Sigmoid colon (tissue), 7 donors: ENCODE measurements around the gene BAZ1B. TPM values are rescaled to one million over a fixed set of nuclear protein-coding genes. Genes with fewer than 3 reads are reported as not detected.
"Not testable (repeated sequence)": the region's sequence is repeated elsewhere in the genome, so short reads cannot be mapped to it uniquely, and the experiment has no call there.

Experiments
- DNase-seq: peaks from one replicate; pipeline ENCODE4 v3.0.0-alpha.2; 2019
- H3K27ac ChIP-seq, 4 donors: fragments of 200-600 bp; sonication (generic); one replicate each; pipeline ENCODE4 v1.5.1; 2016 to 2019; ENCODE audit warnings: mild to moderate bottlenecking in 1 of 4
- H3K27me3 ChIP-seq, 3 donors: fragments of 200-600 bp; sonication (generic); one replicate each; pipeline ENCODE4 v1.5.1; 2019; ENCODE audit warnings: mild to moderate bottlenecking in 1 of 3
- H3K36me3 ChIP-seq, 4 donors: fragments of 200-600 bp; sonication (generic); one replicate each; pipeline ENCODE4 v1.5.1; 2016 to 2019
- H3K4me1 ChIP-seq, 4 donors: fragments of 200-600 bp; sonication (generic); one replicate each; pipeline ENCODE4 v1.5.1; 2017 to 2019
- H3K4me3 ChIP-seq, 4 donors: fragments of 200-600 bp; sonication (generic); one replicate each; pipeline ENCODE4 v1.5.1; 2017 to 2019; ENCODE audit warnings: mild to moderate bottlenecking in 2 of 4, moderate library complexity in 1 of 4
- H3K9me3 ChIP-seq, 4 donors: fragments of 200-600 bp in 3 of 4; sonication (generic) in 3 of 4; one replicate each; pipeline versions ENCODE4 v1.5.1 to v1.6.1; 2013 to 2019
- EP300 ChIP-seq, 4 donors: sonication (generic); formaldehyde crosslinking; IDR thresholded peaks; one replicate each; pipeline ENCODE4 v1.6.1; 2017; ENCODE audit warnings: antibody characterized with exemption in 4 of 4
- POLR2A ChIP-seq, 2 donors: fragments of 450-650 bp; IDR thresholded peaks; one replicate each; pipeline ENCODE4 v1.6.1; 2016; ENCODE audit warnings: antibody characterized with exemption in 2 of 2, mild to moderate bottlenecking in 2 of 2, moderate library complexity in 2 of 2
- POLR2AphosphoS5 ChIP-seq, 4 donors: sonication (generic); formaldehyde crosslinking; IDR thresholded peaks; one replicate each; pipeline ENCODE4 v1.6.1; 2017; ENCODE audit warnings: antibody characterized with exemption in 4 of 4
- WGBS, 2 donors: extraction: QIAGEN DNeasy Blood & Tissue Kit; methylation state at CpG; one replicate each; pipeline ENCODE4 v1.1.7; 2013; 5-methylcytosine and 5-hydroxymethylcytosine counted together
- intact Hi-C: fragments of 100-400 bp; cut with DNase I; formaldehyde crosslinking; loops from one replicate; pipeline ENCODE4 v1.15.1; 2023
- polyA plus RNA-seq, 3 donors: library from polyadenylated mRNA; stranded (reverse); fragments of 200-250 nt; gene quantifications; one replicate each; pipeline ENCODE4 v1.2.3, GENCODE V29; 2013
- total RNA-seq, 4 donors: library from RNA; depleted of rRNA; stranded (reverse); fragments of >200 nt; gene quantifications; one replicate each; pipeline ENCODE4 v1.1.0, GENCODE V29; 2016
- TF ChIP-seq, protein P1 (sequence below), 4 experiments: fragments of 450-650 bp in 3 of 4; fragments of 200-600 bp in 1 of 4; IDR thresholded peaks; one replicate each; pipeline ENCODE4 v1.5.1; 2016 to 2019; ENCODE audit warnings: antibody characterized with exemption in 4 of 4, mild to moderate bottlenecking in 3 of 4, moderate library complexity in 2 of 4
- donor health status: healthy with polysubstance abuse.
- donor health status: Bipolar disorder and iron deficiency.
- donor health status: healthy.

The BAZ1B gene
- total and polyA plus RNA-seq, 7 donors, result 13.8 to 67.3 (median 47.2) TPM

DNA sequence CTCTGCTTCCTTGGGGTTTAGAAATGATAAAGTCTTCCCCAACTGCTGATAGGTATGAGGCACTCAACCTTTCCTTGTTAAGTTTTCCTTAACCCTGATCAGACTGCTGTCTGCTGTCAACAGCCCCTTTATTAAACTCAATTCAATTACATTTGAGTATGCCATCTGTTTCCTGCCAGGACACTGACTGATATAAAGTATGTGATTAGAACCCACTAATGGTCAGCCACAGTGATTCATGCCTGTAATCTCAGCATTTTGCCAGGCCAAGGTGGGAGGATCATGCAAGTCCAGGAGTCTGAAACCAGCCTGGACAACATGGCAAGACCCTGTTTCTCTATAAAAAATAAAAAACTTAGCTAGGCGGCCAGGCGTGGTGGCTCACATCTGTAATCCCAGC lies 18.1 kb downstream of the BAZ1B start:
- TF ChIP-seq POLR2A (IDR thresholded peaks at IDR 0.05) (no peak), EP300 (IDR thresholded peaks at IDR 0.05) (no peak), POLR2AphosphoS5 (IDR thresholded peaks at IDR 0.05) (no peak)
- TF ChIP-seq, protein P1, sequence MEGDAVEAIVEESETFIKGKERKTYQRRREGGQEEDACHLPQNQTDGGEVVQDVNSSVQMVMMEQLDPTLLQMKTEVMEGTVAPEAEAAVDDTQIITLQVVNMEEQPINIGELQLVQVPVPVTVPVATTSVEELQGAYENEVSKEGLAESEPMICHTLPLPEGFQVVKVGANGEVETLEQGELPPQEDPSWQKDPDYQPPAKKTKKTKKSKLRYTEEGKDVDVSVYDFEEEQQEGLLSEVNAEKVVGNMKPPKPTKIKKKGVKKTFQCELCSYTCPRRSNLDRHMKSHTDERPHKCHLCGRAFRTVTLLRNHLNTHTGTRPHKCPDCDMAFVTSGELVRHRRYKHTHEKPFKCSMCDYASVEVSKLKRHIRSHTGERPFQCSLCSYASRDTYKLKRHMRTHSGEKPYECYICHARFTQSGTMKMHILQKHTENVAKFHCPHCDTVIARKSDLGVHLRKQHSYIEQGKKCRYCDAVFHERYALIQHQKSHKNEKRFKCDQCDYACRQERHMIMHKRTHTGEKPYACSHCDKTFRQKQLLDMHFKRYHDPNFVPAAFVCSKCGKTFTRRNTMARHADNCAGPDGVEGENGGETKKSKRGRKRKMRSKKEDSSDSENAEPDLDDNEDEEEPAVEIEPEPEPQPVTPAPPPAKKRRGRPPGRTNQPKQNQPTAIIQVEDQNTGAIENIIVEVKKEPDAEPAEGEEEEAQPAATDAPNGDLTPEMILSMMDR (IDR thresholded peaks at IDR 0.05), result no peak
- no peaks in the 10 kb centered on the region for H3K27me3 ChIP-seq
- intact Hi-C loops, result no loop called here
- WGBS, 2 donors, result 97 to 99% methylated on average over 2 of the region's 2 CpGs
- no peak overlapping the region for H3K27ac ChIP-seq
- no peak for DNase-seq
- no peaks in the 10 kb centered on the region for H3K4me1 ChIP-seq
- H3K36me3 ChIP-seq, result peaks cover 36 to 98% (median 68%) of the 10 kb centered on the region in 4 donors
- H3K9me3 ChIP-seq, result no peaks in the 10 kb centered on the region
- H3K4me3 ChIP-seq, result no peak overlapping the region

DNA sequence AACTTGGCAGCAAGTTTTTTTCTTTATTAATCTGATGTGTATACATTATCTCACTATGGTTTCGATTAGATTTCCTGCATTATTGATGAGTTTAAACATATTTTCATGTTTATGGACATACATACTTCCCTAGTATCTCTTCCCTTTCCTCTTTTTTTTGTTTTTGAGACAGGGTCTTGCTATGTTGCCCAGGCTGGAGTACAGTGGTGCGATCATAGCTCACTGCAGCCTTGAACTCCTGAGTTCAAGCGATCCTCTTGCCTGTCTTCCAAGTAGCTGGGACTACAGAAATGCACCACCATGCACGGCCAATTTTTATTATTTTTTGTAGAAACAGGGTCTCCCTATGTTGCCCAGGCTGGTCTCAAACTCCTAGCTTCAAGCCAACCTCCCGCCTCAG lies 18.9 kb downstream of the BAZ1B start:
- 96% methylated on average over 5 of the region's 5 CpGs for WGBS, 2 donors
- Histone ChIP-seq H3K36me3 (peaks cover 39 to 98% (median 62%) of the 10 kb centered on the region in 4 donors), H3K27me3 (no peaks in the 10 kb centered on the region), H3K27ac (no peak overlapping the region), H3K9me3 (no peaks in the 10 kb centered on the region), H3K4me1 (no peaks in the 10 kb centered on the region), H3K4me3 (no peak overlapping the region)
- no peak for DNase-seq
- intact Hi-C loops, result no loop called here
- no peak for TF ChIP-seq POLR2AphosphoS5 (IDR thresholded peaks at IDR 0.05)

DNA sequence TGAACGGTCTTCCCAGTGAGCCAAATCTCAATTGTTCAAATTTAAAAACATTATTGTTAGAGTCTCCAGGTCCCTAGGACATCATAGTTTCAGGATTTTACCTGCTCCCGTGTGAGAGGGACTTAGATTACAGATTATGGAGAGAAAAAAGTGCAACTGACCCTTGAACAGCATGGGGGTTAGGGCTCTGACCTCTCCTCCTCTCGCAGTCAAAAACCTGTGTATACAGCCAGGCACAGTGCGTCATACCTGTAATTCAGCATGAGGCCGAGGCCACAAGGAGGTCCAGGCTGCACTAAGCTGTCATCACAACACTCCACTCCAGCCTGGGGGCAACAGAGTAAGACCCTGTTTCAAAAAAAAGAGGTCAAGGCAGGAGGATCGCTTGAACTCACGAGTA lies 25.5 kb downstream of the BAZ1B start:
- WGBS, 2 donors, result 96% methylated on average over 7 of the region's 7 CpGs
- TF ChIP-seq POLR2A (IDR thresholded peaks at IDR 0.05) (no peak), EP300 (IDR thresholded peaks at IDR 0.05) (no peak)
- Histone ChIP-seq H3K36me3 (peaks cover 25 to 100% (median 56%) of the 10 kb centered on the region in 4 donors), H3K27ac (no peak overlapping the region), H3K27me3 (no peaks in the 10 kb centered on the region), H3K4me3 (no peak overlapping the region), H3K9me3 (no peaks in the 10 kb centered on the region), H3K4me1 (no peaks in the 10 kb centered on the region)
- no peak for DNase-seq
- intact Hi-C loops, result no loop called here

DNA sequence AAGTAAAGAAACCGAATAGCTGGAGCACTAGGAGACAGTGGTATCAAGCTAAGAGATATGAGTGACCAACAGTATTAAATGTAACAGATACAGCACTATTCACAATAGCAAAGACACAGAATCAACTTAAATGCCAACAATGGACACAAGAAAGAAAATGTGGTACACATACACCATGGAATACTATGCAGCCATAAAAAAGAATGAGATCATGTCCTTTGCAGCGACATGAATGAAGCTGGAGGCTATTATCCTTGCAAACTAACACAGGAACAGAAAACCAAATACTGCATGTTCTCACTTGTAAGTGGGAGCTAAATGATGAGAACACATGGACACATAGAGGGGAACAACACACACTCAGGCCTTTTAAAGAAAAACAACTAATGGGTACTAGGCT lies 26.6 kb downstream of the BAZ1B start:
- DNase-seq, H3K4me3 ChIP-seq, H3K4me1 ChIP-seq, H3K9me3 ChIP-seq, H3K27me3 ChIP-seq, intact Hi-C loops, H3K27ac ChIP-seq: not testable (repeated sequence)
- WGBS, 2 donors, result 96 to 98% methylated on average over 2 of the region's 2 CpGs
- peaks cover 25 to 100% (median 57%) of the 10 kb centered on the region in 4 donors for H3K36me3 ChIP-seq

DNA sequence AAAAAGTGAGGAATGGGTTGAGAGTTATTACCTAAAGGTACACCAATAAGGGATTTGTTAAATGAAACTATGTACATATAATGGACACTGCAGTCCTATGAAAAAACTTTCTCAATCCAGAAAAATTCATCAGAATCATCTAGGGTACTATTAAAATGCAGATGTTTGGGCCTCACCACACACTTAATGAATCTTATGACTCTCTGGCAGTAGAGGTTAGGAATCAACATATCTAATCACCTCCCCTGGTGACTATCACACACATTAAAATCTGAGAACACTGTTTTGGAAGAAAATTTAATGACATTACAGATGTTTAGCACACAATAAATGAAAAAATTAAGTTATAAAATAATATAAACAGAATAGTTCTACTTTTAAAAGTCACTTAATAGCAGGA lies 32.1 kb downstream of the BAZ1B start:
- Histone ChIP-seq H3K27me3 (no peaks in the 10 kb centered on the region), H3K4me3 (no peak overlapping the region), H3K4me1 (no peaks in the 10 kb centered on the region), H3K9me3 (no peaks in the 10 kb centered on the region), H3K27ac (no peak overlapping the region), H3K36me3 (peaks cover 10 to 96% (median 62%) of the 10 kb centered on the region in 4 donors)
- TF ChIP-seq POLR2AphosphoS5 (IDR thresholded peaks at IDR 0.05) (no peak), POLR2A (IDR thresholded peaks at IDR 0.05) (no peak), EP300 (IDR thresholded peaks at IDR 0.05) (no peak)
- TF ChIP-seq, protein P1 (IDR thresholded peaks at IDR 0.05), result no peak
- DNase-seq, result no peak
- intact Hi-C loops, result no loop called here

DNA sequence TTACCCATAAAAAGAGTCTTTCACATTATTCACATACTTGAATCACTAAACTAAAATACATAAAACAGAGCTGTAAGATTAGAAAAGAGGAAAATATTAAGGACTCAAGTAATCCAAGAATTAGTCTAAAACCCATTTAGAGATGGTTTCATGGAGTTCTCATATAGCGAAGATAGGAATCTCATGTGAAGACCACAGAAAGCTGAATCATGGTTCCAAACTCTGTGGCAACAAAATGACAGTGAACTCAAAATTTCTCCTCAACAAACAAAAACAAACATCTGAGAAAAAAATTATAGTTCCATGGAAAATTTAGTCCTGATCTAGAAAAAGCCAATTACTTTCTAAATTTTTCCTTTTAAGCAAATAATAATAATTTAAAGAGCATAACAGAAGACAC lies 34.6 kb downstream of the BAZ1B start:
- TF ChIP-seq POLR2AphosphoS5 (IDR thresholded peaks at IDR 0.05), result no peak
- Histone ChIP-seq H3K4me3 (no peak overlapping the region), H3K4me1 (peaks cover 0 to 3% (median 0%) of the 10 kb centered on the region in 4 donors), H3K27me3 (no peaks in the 10 kb centered on the region), H3K36me3 (peaks cover 7 to 96% (median 58%) of the 10 kb centered on the region in 4 donors), H3K9me3 (no peaks in the 10 kb centered on the region), H3K27ac (no peak overlapping the region)
- DNase-seq, result no peak
- WGBS, 2 donors, result 93 to 96% methylated on average over 1 of the region's 1 CpG
- intact Hi-C loops, result no loop called here

DNA sequence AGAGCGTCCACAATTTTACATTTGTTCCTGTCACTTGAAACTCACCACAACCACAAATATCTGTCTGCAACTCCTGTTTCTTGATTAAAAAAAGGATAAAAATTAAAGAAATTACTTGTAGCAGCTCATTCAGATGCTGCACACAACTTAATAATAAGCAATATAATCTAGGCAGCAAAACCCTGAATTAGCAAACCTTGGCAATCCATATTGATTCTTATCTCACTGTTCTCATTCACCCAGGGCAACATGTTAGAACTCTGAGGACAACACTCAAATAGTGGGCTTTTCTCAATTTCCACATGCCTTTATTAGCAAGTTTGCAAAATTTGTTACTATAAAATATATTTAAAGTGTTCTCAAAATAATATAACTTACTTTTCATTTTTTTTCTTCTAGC lies 38.9 kb downstream of the BAZ1B start:
- 94 to 96% methylated on average over 1 of the region's 1 CpG for WGBS, 2 donors
- intact Hi-C loops, result no loop called here
- Histone ChIP-seq H3K4me3 (no peak overlapping the region), H3K4me1 (peaks cover 0 to 4% (median 0%) of the 10 kb centered on the region in 4 donors), H3K27ac (no peak overlapping the region), H3K9me3 (no peaks in the 10 kb centered on the region), H3K36me3 (peaks cover 0 to 81% (median 31%) of the 10 kb centered on the region in 4 donors), H3K27me3 (no peaks in the 10 kb centered on the region)
- TF ChIP-seq POLR2A (IDR thresholded peaks at IDR 0.05) (no peak), POLR2AphosphoS5 (IDR thresholded peaks at IDR 0.05) (no peak), EP300 (IDR thresholded peaks at IDR 0.05) (no peak)
- TF ChIP-seq, protein P1 (IDR thresholded peaks at IDR 0.05), result no peak
- no peak for DNase-seq
